GM23248 (cell line): ENCODE data around the gene TTYH3. TPM values are rescaled to one million over a fixed set of nuclear protein-coding genes. Genes with fewer than 3 reads are reported as not detected.

Experiments
- DNase-seq: peaks from one replicate; pipeline ENCODE4 v3.0.0-alpha.2; 2015
- H2AFZ ChIP-seq: fragments of 200-600 bp; sonication (generic); 2 replicates; pipeline ENCODE4 v1.6.1; 2016; ENCODE audit warnings: antibody characterized with exemption
- H3F3A ChIP-seq: fragments of 200-600 bp; sonication (generic); 2 replicates; pipeline ENCODE4 v1.6.1; 2016; ENCODE audit warnings: mild to moderate bottlenecking, antibody characterized with exemption, mixed run types; ENCODE audit not compliant: insufficient read depth
- H3K27ac ChIP-seq: fragments of 200-600 bp; sonication (generic); 2 replicates; pipeline ENCODE4 v1.5.1; 2016; ENCODE audit warnings: mild to moderate bottlenecking
- H3K27me3 ChIP-seq: fragments of 200-600 bp; sonication (generic); replicated peaks from 2 replicates; pipeline ENCODE4 v1.6.1; 2016; ENCODE audit warnings: mild to moderate bottlenecking; ENCODE audit not compliant: insufficient read depth
- H3K36me3 ChIP-seq: fragments of 200-600 bp; sonication (generic); 2 replicates; pipeline ENCODE4 v1.6.1; 2016; ENCODE audit warnings: low read depth, mild to moderate bottlenecking
- H3K4me1 ChIP-seq: fragments of 200-600 bp; sonication (generic); 2 replicates; pipeline ENCODE4 v1.6.1; 2016; ENCODE audit warnings: mild to moderate bottlenecking; ENCODE audit not compliant: insufficient read depth
- H3K4me2 ChIP-seq: fragments of 200-600 bp; sonication (generic); one replicate; pipeline ENCODE4 v1.6.1; 2016; ENCODE audit warnings: mild to moderate bottlenecking; ENCODE audit not compliant: unreplicated experiment
- H3K4me3 ChIP-seq: fragments of 200-600 bp; sonication (generic); 2 replicates; pipeline ENCODE4 v1.5.1; 2016; ENCODE audit warnings: mild to moderate bottlenecking
- H3K79me2 ChIP-seq: fragments of 200-600 bp; sonication (generic); 2 replicates; pipeline ENCODE4 v1.6.1; 2016; ENCODE audit warnings: mild to moderate bottlenecking; ENCODE audit not compliant: insufficient read depth
- H3K9ac ChIP-seq: fragments of 200-600 bp; sonication (generic); 2 replicates; pipeline ENCODE4 v1.6.1; 2016; ENCODE audit warnings: mild to moderate bottlenecking
- H3K9me2 ChIP-seq: fragments of 200-600 bp; sonication (generic); 2 replicates; pipeline ENCODE4 v1.6.1; 2016; ENCODE audit warnings: mixed run types, mild to moderate bottlenecking, moderate library complexity; ENCODE audit not compliant: insufficient read depth
- H3K9me3 ChIP-seq: fragments of 200-600 bp; sonication (generic); one replicate; pipeline ENCODE4 v1.6.1; 2017; ENCODE audit warnings: low read depth
- H4K20me1 ChIP-seq: fragments of 200-600 bp; sonication (generic); 2 replicates; pipeline ENCODE4 v1.6.0; 2016; ENCODE audit not compliant: insufficient read depth
- EZH2 ChIP-seq: fragments of 200-600 bp; sonication (generic); IDR thresholded peaks from 2 replicates; pipeline ENCODE4 v1.6.1; 2018; ENCODE audit warnings: antibody characterized with exemption, mild to moderate bottlenecking; ENCODE audit not compliant: insufficient read depth, poor library complexity, severe bottlenecking
- EZH2phosphoT487 ChIP-seq: fragments of 200-600 bp; sonication (generic); IDR thresholded peaks from 2 replicates; pipeline ENCODE4 v1.6.1; 2018; ENCODE audit warnings: antibody characterized with exemption, moderate library complexity, mild to moderate bottlenecking, low read depth; ENCODE audit not compliant: insufficient read depth
- WGBS, 2 experiments: methylation state at CpG; one replicate each; pipeline ENCODE4 v1.1.6; 2015 to 2017; ENCODE audit warnings: low lambda C conversion rate in 2 of 2, low coverage in 1 of 2; ENCODE audit errors: missing lambda C conversion rate in 2 of 2; 5-methylcytosine and 5-hydroxymethylcytosine counted together
- in situ Hi-C: fragments of 300-500 bp; cut with MboI; formaldehyde crosslinking; loops from 2 replicates; pipeline ENCODE4 v1.15.0; 2020
- polyA plus RNA-seq: library from polyadenylated mRNA; unstranded; fragments of >200 nt; fragmentation: Nextera tagmentation; extraction: Ambion mirVana; gene quantifications from 2 replicates; pipeline ENCODE4 v1.2.1, GENCODE V29; 2016
- total RNA-seq: library from RNA; depleted of rRNA; stranded (reverse); fragments of >200 nt; shearing (Covaris generic); gene quantifications from 2 replicates; pipeline ENCODE4 v1.2.3, GENCODE V29; 2014

Gene TTYH3
- total and polyA plus RNA-seq, 2 experiments from 2014 or later: 25.3 to 46.0 TPM

GRCh38 chr7:2665359-2665791 lies 33.6 kb downstream of the TTYH3 start:
- no peaks in the 10 kb centered on the region for H4K20me1 ChIP-seq
- no peak overlapping the region for H2AFZ ChIP-seq
- H3F3A ChIP-seq: no peaks in the 10 kb centered on the region
- H3K27me3 ChIP-seq: no peaks in the 10 kb centered on the region
- DNase-seq: no peak
- H3K9me2 ChIP-seq: no peaks in the 10 kb centered on the region
- H3K4me1 ChIP-seq: no peaks in the 10 kb centered on the region
- WGBS, 2 experiments: 44 to 47% methylated on average over 26 to 33 of the region's 33 CpGs
- no peak overlapping the region for H3K4me3 ChIP-seq
- no peak for TF ChIP-seq EZH2
- no peak for TF ChIP-seq EZH2phosphoT487
- no peak overlapping the region for H3K9ac ChIP-seq
- in situ Hi-C loops: no loop called here
- no peak overlapping the region for H3K4me2 ChIP-seq
- H3K9me3 ChIP-seq: no peaks in the 10 kb centered on the region
- no peaks in the 10 kb centered on the region for H3K36me3 ChIP-seq
- H3K27ac ChIP-seq: no peak overlapping the region
- H3K79me2 ChIP-seq: no peaks in the 10 kb centered on the region

- no peaks in the 10 kb centered on the region for H3K9me2 ChIP-seq
- DNase-seq: no peak
- H4K20me1 ChIP-seq: no peaks in the 10 kb centered on the region
- no peak overlapping the region for H2AFZ ChIP-seq
- TF ChIP-seq EZH2 (no peak), EZH2phosphoT487 (no peak)
- H3K9ac ChIP-seq: no peak overlapping the region
- no peak overlapping the region for H3K4me2 ChIP-seq
- WGBS, 2 experiments: 45 to 50% methylated on average over 2 to 5 of the region's 6 CpGs
- H3K36me3 ChIP-seq: no peaks in the 10 kb centered on the region
- no peaks in the 10 kb centered on the region for H3K27me3 ChIP-seq
- H3K4me3 ChIP-seq: no peak overlapping the region
- H3K79me2 ChIP-seq: no peaks in the 10 kb centered on the region
- H3F3A ChIP-seq: no peaks in the 10 kb centered on the region
- no peak overlapping the region for H3K27ac ChIP-seq
- in situ Hi-C loops: no loop called here
- no peaks in the 10 kb centered on the region for H3K9me3 ChIP-seq
- no peaks in the 10 kb centered on the region for H3K4me1 ChIP-seq
These were observed 34.4 kb downstream of the TTYH3 start for GRCh38 chr7:2666155-2666554.

GRCh38 chr7:2666588-2667250 lies 34.9 kb downstream of the TTYH3 start:
- TF ChIP-seq EZH2phosphoT487: no peak
- no peak for TF ChIP-seq EZH2
- 47 to 55% methylated on average over 13 to 18 of the region's 18 CpGs for WGBS, 2 experiments
- no peaks in the 10 kb centered on the region for H3F3A ChIP-seq
- H3K4me1 ChIP-seq: no peaks in the 10 kb centered on the region
- H3K9me2 ChIP-seq: no peaks in the 10 kb centered on the region
- no peak for DNase-seq
- no peaks in the 10 kb centered on the region for H3K36me3 ChIP-seq
- H2AFZ ChIP-seq: no peak overlapping the region
- no peaks in the 10 kb centered on the region for H3K9me3 ChIP-seq
- no peak overlapping the region for H3K4me2 ChIP-seq
- H4K20me1 ChIP-seq: no peaks in the 10 kb centered on the region
- no peak overlapping the region for H3K4me3 ChIP-seq
- no peaks in the 10 kb centered on the region for H3K27me3 ChIP-seq
- H3K27ac ChIP-seq: no peak overlapping the region
- in situ Hi-C loops: no loop called here
- H3K79me2 ChIP-seq: no peaks in the 10 kb centered on the region
- H3K9ac ChIP-seq: no peak overlapping the region

GRCh38 chr7:2667843-2668242 lies 36.1 kb downstream of the TTYH3 start:
- H3K36me3 ChIP-seq: no peaks in the 10 kb centered on the region
- TF ChIP-seq EZH2phosphoT487 (no peak), EZH2 (no peak)
- no peak overlapping the region for H3K9ac ChIP-seq
- 46 to 59% methylated on average over 6 to 7 of the region's 7 CpGs for WGBS, 2 experiments
- H3K9me3 ChIP-seq: no peaks in the 10 kb centered on the region
- no peaks in the 10 kb centered on the region for H3F3A ChIP-seq
- no peak overlapping the region for H3K4me3 ChIP-seq
- H3K27ac ChIP-seq: no peak overlapping the region
- in situ Hi-C loops: no loop called here
- no peak overlapping the region for H3K4me2 ChIP-seq
- H3K27me3 ChIP-seq: no peaks in the 10 kb centered on the region
- H3K9me2 ChIP-seq: no peaks in the 10 kb centered on the region
- H2AFZ ChIP-seq: no peak overlapping the region
- no peaks in the 10 kb centered on the region for H3K79me2 ChIP-seq
- no peaks in the 10 kb centered on the region for H3K4me1 ChIP-seq
- DNase-seq: no peak
- H4K20me1 ChIP-seq: no peaks in the 10 kb centered on the region
